Heart left ventricle (tissue), 16 donors: ENCODE results near the gene CAPN2. TPM values are rescaled to one million over a fixed set of nuclear protein-coding genes. Genes with fewer than 3 reads are reported as not detected.

Source experiments
- ATAC-seq, 4 donors: fragments of 200-7000 bp; cut with Tn5 transposase; one replicate each; pipeline ENCODE4 v1.9.1; 2020 to 2022; ENCODE audit warnings: moderate library complexity in 4 of 4, mild to moderate bottlenecking in 3 of 4, moderate number of reproducible peaks in 1 of 4
- DNase-seq, 5 donors: peaks; one replicate each; pipeline ENCODE4 v3.0.0-alpha.2; 2020
- H3K27ac ChIP-seq, 12 donors: fragments of 200-600 bp; sonication (generic) in 4 of 12; one replicate each; pipeline versions ENCODE4 v1.5.0 to v1.8.0; 2016 to 2022; ENCODE audit warnings: mild to moderate bottlenecking in 2 of 12
- H3K27me3 ChIP-seq, 9 donors: fragments of 200-600 bp; sonication (generic) in 2 of 9; one replicate each; pipeline versions ENCODE4 v1.5.1 to v1.8.0; 2016 to 2022; ENCODE audit warnings: mild to moderate bottlenecking in 3 of 9
- H3K36me3 ChIP-seq, 9 donors: fragments of 200-600 bp; sonication (generic) in 2 of 9; one replicate each; pipeline versions ENCODE4 v1.5.0 to v1.8.0; 2018 to 2022; ENCODE audit warnings: mild to moderate bottlenecking in 2 of 9
- H3K4me1 ChIP-seq, 12 donors: fragments of 200-600 bp; sonication (generic) in 4 of 12; one replicate each; pipeline versions ENCODE4 v1.5.0 to v1.8.0; 2016 to 2022; ENCODE audit warnings: mild to moderate bottlenecking in 3 of 12
- H3K4me3 ChIP-seq, 12 donors: fragments of 200-600 bp; sonication (generic) in 4 of 12; one replicate each; pipeline versions ENCODE4 v1.5.0 to v1.8.0; 2017 to 2022; ENCODE audit warnings: mild to moderate bottlenecking in 9 of 12, moderate library complexity in 4 of 12
- H3K9me3 ChIP-seq, 12 donors: fragments of 200-600 bp; sonication (generic) in 4 of 12; one replicate each; pipeline versions ENCODE4 v1.5.0 to v1.8.0; 2016 to 2022; ENCODE audit warnings: mild to moderate bottlenecking in 1 of 12
- CTCF ChIP-seq, 12 donors: fragments of 200-600 bp; sonication (generic) in 4 of 12; IDR thresholded peaks; one replicate each; pipeline versions ENCODE4 v1.5.0 to v1.8.0; 2018 to 2022; ENCODE audit warnings: antibody characterized with exemption in 12 of 12, mild to moderate bottlenecking in 5 of 12
- POLR2A ChIP-seq, 2 donors: fragments of 450-650 bp; IDR thresholded peaks; one replicate each; pipeline ENCODE4 v1.6.1; 2017; ENCODE audit warnings: antibody characterized with exemption in 2 of 2, mild to moderate bottlenecking in 2 of 2, moderate library complexity in 2 of 2
- WGBS, 4 donors: extraction: QIAGEN DNeasy Blood & Tissue Kit in 2 of 4; methylation state at CpG; one replicate each; pipeline versions ENCODE4 v1.1.5 to v1.1.7; 2013 to 2018; 5-methylcytosine and 5-hydroxymethylcytosine counted together
- intact Hi-C, 10 donors: fragments of 100-400 bp; cut with DNase I; formaldehyde crosslinking; loops; one replicate each; pipeline versions ENCODE4 v1.11.1 to v1.14.2; 2022
- polyA plus RNA-seq, 2 donors: library from polyadenylated mRNA; stranded (reverse); fragments of 200-250 nt; gene quantifications; one replicate each; pipeline ENCODE4 v1.2.3, GENCODE V29; 2013
- total RNA-seq, 9 donors: library from RNA; depleted of rRNA in 2 of 9; stranded (reverse); fragments of >200 nt in 2 of 9; fragmentation: NEBNext Ultra II Directional in 3 of 9; extraction: Animal tissue kit (Norgen Biotek cat#: 25700) in 3 of 9; gene quantifications; one replicate each; pipeline versions ENCODE4 v1.1.0 to v1.2.4, GENCODE V29; 2016 to 2023
- donor health status: ischemic (EF 13 %, LVEDD 7.1; RV severe dilation, severe dysfunction).
- donor health status: healthy with polysubstance abuse.
- donor health status: DM: no; HTN: yes; CAD: no.
- donor health status: DM: no; HTN: no; CAD: no.
- donor health status: ischemic (EF 25% LVEDD 6.9; RV normal size, moderate dysfunction).
- donor health status: ischemic (EF 25% LVEDD 5.7; RV mildly dilated, moderate dysfunction).
- donor health status: healthy.
- donor health status: DM: yes; HTN: yes; CAD: no.
- donor health status: ischemic (EF 35%, LVEDD 5.7; RV mildly dilated, moderate dysfunction).
- donor health status: nonischemic (EF 11% LVEDD 7.7; RV severe dilation, severe dysfunction).
- donor health status: DM: yes; HTN: yes; CAD: no.
- donor health status: PGD.
- donor health status: ischemic (EF 29% LVEDD 5.4; RV normal size, mild dysfunction).
- donor health status: nonischemic (EF 23%, LVEDD 6.1; RV moderate dilation, normal function).

The CAPN2 gene
- total and polyA plus RNA-seq, 11 donors = 54.4 to 115 (median 81.8) TPM

GRCh38 chr1:223713546-223714420, 1.4 kb downstream of the CAPN2 start:
- no peaks in the 10 kb centered on the region for H3K9me3 ChIP-seq
- DNase-seq (no peak), ATAC-seq (no peak)
- H3K4me1 ChIP-seq = peaks cover 0 to 75% (median 54%) of the 10 kb centered on the region in 12 donors
- H3K4me3 ChIP-seq = peak overlapping the region; percentile 66 to 97 (median 86)
- peaks cover 3 to 22% (median 17%) of the 10 kb centered on the region in 9 donors for H3K36me3 ChIP-seq
- intact Hi-C loops = loop anchor here in 5 of 10 donors (2.0 to 5.0 kb wide), 3 partner anchors 34 to 134 kb away; partner anchors contain the start of gene TP53BP2 (in 1 of the 5)
- no peaks in the 10 kb centered on the region for H3K27me3 ChIP-seq
- TF ChIP-seq POLR2A (IDR thresholded peaks at IDR 0.05) (no peak), CTCF (IDR thresholded peaks at IDR 0.05) (no peak)
- WGBS, 4 donors = 37 to 60% (median 48%) methylated on average over 7 of the region's 7 CpGs
- H3K27ac ChIP-seq = peak overlapping the region; percentile 93 to 99 (median 97)

GRCh38 chr1:223714421-223714724, 2.0 kb downstream of the CAPN2 start:
- 68 to 91% (median 88%) methylated on average over 2 of the region's 2 CpGs for WGBS, 4 donors
- ATAC-seq = no peak
- Histone ChIP-seq H3K4me3 (peak overlapping the region in 8 of 12 donors; percentile 11 to 97 (median 90)), H3K4me1 (peaks cover 0 to 69% (median 48%) of the 10 kb centered on the region in 12 donors), H3K27me3 (no peaks in the 10 kb centered on the region), H3K36me3 (peaks cover 3 to 28% (median 23%) of the 10 kb centered on the region in 9 donors), H3K27ac (peak overlapping the region in 5 of 12 donors; percentile 95 to 99 (median 98)), H3K9me3 (no peaks in the 10 kb centered on the region)
- DNase-seq = no peak
- TF ChIP-seq CTCF (IDR thresholded peaks at IDR 0.05) = no peak
- TF ChIP-seq POLR2A (IDR thresholded peaks at IDR 0.05) = no peak
- intact Hi-C loops = loop anchor here in 3 of 10 donors (5.0 kb wide), 2 partner anchors 33 to 133 kb away; partner anchors contain the start of gene TP53BP2 (in 1 of the 3)

- Histone ChIP-seq H3K27ac (peak overlapping the region in 5 of 12 donors; percentile 7 to 98 (median 25)), H3K36me3 (peaks cover 3 to 35% (median 29%) of the 10 kb centered on the region in 9 donors), H3K4me1 (peaks cover 0 to 73% (median 46%) of the 10 kb centered on the region in 12 donors), H3K9me3 (no peaks in the 10 kb centered on the region), H3K4me3 (peak overlapping the region in 8 of 12 donors; percentile 8 to 97 (median 75)), H3K27me3 (no peaks in the 10 kb centered on the region)
- ATAC-seq (no peak), DNase-seq (no peak)
- 64 to 76% (median 68%) methylated on average over 9 of the region's 9 CpGs for WGBS, 4 donors
- TF ChIP-seq POLR2A (IDR thresholded peaks at IDR 0.05) (no peak), CTCF (IDR thresholded peaks at IDR 0.05) (no peak)
- intact Hi-C loops = loop anchor here in 3 of 10 donors (5.0 kb wide), 2 partner anchors 32 to 132 kb away; partner anchors contain the start of gene TP53BP2 (in 1 of the 3)
Observed at GRCh38 chr1:223714849-223715603, 2.7 kb downstream of the CAPN2 start.
